Activated naive CD4-positive, alpha-beta T cell treated with anti-CD3 and anti-CD28 coated beads, Interleukin-2, amount 10 ng/mL, durations not matched to agents 7 days and 5 days (primary cell): Measurements from ENCODE around the gene PATL1.
"Not testable (repeated sequence)": the region's sequence is repeated elsewhere in the genome, so short reads cannot be mapped to it uniquely, and the experiment has no call there.

ENCODE experiments used
- CTCF ChIA-PET: fragments of 350-600 bp; sonication (Branson Sonifier 250); formaldehyde crosslinking; loops from one replicate; lab custom pipeline; 2021; ENCODE audit warnings: antibody characterized with exemption; lab: Charles Lee
- DNase-seq: peaks from one replicate; pipeline ENCODE4 v3.0.0-alpha.2; 2020
- H3K27ac Mint-ChIP-seq: one replicate; pipeline ENCODE4 v1.8.0; 2021; ENCODE audit warnings: mild to moderate bottlenecking, moderate library complexity, mixed read lengths
- H3K27me3 Mint-ChIP-seq: one replicate; pipeline ENCODE4 v1.8.0; 2021; ENCODE audit warnings: mild to moderate bottlenecking, mixed read lengths
- H3K36me3 Mint-ChIP-seq: one replicate; pipeline ENCODE4 v1.8.0; 2021; ENCODE audit warnings: mixed read lengths
- H3K4me1 Mint-ChIP-seq: one replicate; pipeline ENCODE4 v1.8.0; 2021; ENCODE audit warnings: mixed read lengths
- H3K4me3 Mint-ChIP-seq: one replicate; pipeline ENCODE4 v1.8.0; 2021; ENCODE audit warnings: mild to moderate bottlenecking, moderate library complexity, mixed read lengths
- H3K9me3 Mint-ChIP-seq: one replicate; pipeline ENCODE4 v1.8.0; 2021; ENCODE audit warnings: mixed read lengths

Gene PATL1

DNA sequence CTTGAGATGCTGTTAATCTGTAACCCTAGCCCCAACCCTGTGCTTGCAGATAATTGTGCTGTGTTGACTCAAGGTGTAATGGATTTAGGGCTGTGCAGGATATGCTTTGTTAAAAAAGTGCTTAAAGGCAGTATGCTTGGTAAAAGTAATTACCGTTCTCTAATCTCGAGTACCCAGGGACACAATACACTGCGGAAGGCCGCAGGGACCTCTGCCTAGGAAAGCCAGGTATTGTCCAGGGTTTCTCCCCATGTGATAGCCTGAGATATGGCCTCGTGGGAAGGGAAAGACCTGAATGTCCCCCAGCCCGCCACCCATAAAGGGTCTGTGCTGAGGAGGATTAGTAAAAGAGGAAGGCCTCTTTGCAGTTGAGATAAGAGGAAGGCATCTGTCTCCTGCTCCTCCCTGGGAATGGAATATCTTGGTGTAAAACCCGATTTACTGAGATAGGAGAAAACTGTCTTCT, 12.5 kb upstream of the PATL1 start:
- H3K27ac Mint-ChIP-seq, H3K4me3 Mint-ChIP-seq, DNase-seq, H3K9me3 Mint-ChIP-seq, H3K36me3 Mint-ChIP-seq, H3K4me1 Mint-ChIP-seq: not testable (repeated sequence)
- peaks cover 30% of the 10 kb centered on the region for H3K27me3 Mint-ChIP-seq
- CTCF ChIA-PET: interaction anchor here (1.0 kb wide), 1 partner anchor 88 kb away, joined by 3 read pairs; no protein-coding TSS in a partner anchor

DNA sequence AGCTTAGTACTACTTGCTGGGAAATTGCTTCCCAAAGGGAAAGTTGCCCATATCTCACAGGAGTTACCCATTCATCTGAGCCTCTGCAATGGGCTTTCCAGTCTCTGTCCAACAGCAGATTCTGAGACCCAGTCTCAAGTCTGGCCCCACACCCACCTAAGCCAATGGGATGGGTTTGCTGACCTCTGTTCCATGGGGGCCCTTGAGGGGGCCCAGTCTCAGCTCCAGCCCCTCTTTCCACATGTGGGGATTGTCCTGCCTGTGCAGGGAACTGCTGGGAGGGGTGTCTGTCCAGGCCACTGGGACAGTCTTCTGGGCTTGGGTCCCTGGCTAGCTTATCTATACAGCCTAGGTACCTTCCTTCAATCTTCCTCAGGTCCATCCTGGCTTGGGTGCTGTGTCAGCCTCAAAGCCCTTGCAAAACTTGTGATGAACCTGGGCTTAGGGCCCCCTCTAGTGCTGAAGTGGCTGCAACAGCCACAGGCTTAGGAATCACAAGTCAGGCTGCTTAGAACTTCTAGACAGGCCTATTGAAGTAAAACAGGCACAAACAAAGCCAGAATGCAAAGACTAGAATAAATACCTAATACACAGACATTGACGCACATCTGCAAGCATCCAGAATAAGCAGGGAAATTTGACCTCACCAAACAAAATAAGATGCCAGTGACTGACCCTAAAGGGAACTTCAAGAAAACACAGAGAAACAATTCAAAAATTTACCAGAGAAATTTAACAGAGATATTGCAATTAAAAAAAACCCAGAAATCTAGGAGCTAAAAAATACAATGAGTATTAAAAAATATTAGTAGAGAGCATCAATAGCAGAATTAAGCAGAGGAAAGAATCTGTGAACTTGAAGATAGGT, 11.7 kb upstream of the PATL1 start:
- H3K9me3 Mint-ChIP-seq: no peaks in the 10 kb centered on the region
- H3K36me3 Mint-ChIP-seq: no peaks in the 10 kb centered on the region
- no peaks in the 10 kb centered on the region for H3K4me1 Mint-ChIP-seq
- peak; percentile 77 for DNase-seq
- no peak overlapping the region for H3K4me3 Mint-ChIP-seq
- no peak overlapping the region for H3K27ac Mint-ChIP-seq
- CTCF ChIA-PET: interaction anchor here (0.9 to 1.1 kb wide), 4 partner anchors 10 to 144 kb away, joined by 3 to 5 read pairs (median 4); no protein-coding TSS in a partner anchor
- H3K27me3 Mint-ChIP-seq: peaks cover 28% of the 10 kb centered on the region

DNA sequence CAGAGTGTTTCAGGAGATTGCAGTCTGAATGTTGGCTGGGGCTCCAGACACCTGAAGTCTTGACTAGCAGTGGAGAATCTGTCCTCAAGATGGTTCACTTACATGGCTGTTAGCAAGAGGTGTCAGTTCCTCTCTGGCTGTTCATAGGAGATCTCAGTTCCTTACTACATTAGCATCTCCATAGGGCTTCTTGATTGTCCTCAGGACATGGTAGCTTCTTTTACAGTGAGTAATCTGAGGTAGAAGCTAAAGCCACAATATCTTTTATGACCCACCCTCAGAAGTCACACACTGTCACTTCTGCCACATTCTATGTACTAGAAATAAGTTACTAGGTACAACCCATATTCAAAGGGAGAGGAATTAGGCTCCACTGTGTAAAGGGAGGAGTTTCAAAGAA, 10.5 kb upstream of the PATL1 start:
- DNase-seq: no peak
- no peaks in the 10 kb centered on the region for H3K36me3 Mint-ChIP-seq
- H3K27me3 Mint-ChIP-seq: peaks cover 26% of the 10 kb centered on the region
- H3K9me3 Mint-ChIP-seq: no peaks in the 10 kb centered on the region
- CTCF ChIA-PET: interaction anchor here (0.7 to 1.1 kb wide), 3 partner anchors 9 to 121 kb away, joined by 3 to 4 read pairs (median 3); no protein-coding TSS in a partner anchor
- no peak overlapping the region for H3K27ac Mint-ChIP-seq
- H3K4me3 Mint-ChIP-seq: no peak overlapping the region
- H3K4me1 Mint-ChIP-seq: no peaks in the 10 kb centered on the region

DNA sequence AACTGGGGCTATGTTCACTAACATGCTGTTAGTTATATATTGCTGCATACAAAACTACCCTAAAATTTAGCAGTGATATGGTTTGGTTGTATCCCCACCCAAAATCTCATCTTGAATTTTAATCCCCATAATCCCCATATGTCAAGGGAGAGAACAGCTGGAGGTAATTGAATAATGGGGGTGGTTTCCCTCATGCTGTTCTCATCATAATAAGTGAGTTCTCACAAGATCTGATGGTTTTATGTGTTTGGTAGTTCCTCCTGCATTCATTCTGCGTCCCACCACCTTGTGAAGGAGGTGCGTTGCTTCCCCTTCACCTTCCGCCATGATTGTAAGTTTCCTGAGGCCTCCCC, 10.0 kb upstream of the PATL1 start:
- no peak for DNase-seq
- Mint-ChIP-seq H3K27me3 (peaks cover 26% of the 10 kb centered on the region), H3K4me3 (no peak overlapping the region), H3K9me3 (no peaks in the 10 kb centered on the region), H3K36me3 (no peaks in the 10 kb centered on the region), H3K27ac (no peak overlapping the region), H3K4me1 (no peaks in the 10 kb centered on the region)
- CTCF ChIA-PET: interaction anchor here (0.7 kb wide), 1 partner anchor 122 kb away, joined by 3 read pairs; no protein-coding TSS in a partner anchor

DNA sequence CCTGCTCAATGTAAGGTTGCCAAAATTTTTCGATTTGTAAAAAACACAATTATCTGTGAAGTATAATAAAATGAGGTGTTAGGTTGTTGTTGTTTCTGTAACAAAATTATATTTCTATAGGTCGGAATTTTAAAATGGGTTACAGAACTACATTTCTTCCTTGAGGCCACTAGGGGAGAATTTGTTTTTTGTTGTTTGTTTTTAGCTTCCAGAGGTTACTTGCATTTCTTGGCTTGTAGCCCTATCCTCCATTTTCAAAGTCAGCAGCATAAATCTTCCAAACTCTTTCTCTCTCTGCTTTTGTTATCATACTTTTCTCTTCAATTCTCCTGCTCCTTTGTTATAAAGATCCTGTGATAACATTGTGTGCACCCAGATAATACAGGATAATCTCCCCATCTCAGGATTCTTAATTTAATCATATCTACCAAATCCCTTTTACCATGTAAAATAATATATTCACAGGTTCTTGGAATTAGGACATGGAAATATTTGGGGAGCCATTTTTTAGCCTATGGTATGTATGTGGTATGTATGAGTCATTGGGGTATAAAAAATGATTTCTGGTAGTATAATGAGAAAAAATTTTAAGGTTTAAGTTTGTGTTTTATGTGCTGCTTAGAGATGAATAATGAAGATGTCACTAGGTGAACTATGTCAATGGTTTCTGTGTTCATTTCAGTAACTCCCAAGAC, 9.4 kb upstream of the PATL1 start:
- Mint-ChIP-seq H3K4me3 (no peak overlapping the region), H3K27me3 (peaks cover 21% of the 10 kb centered on the region), H3K4me1 (no peaks in the 10 kb centered on the region), H3K9me3 (no peaks in the 10 kb centered on the region), H3K27ac (no peak overlapping the region), H3K36me3 (no peaks in the 10 kb centered on the region)
- DNase-seq: no peak
- CTCF ChIA-PET: no interaction called here

DNA sequence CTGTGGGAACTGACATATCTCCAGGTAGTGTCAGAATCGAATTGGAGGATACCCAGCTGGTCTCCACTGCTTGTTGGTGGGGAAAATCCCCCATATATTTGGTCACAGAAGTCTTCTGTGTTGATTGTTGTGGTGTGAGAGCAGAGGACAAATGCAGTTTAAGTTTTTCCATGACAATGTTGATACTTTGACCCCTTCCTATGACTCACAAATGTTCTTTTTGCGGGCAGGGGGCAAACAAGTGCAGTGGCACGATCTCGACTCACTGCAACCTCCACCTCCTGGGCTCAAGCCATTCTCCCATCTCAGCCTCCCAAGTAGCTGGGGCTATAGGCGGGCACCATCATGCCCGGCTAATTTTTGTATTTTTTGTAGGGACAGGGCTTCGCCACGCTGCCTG, 7.4 kb upstream of the PATL1 start:
- CTCF ChIA-PET: interaction anchor here (0.6 to 1.7 kb wide), 3 partner anchors 44 to 589 kb away, joined by 3 to 4 read pairs (median 3); no protein-coding TSS in a partner anchor
- no peaks in the 10 kb centered on the region for H3K4me1 Mint-ChIP-seq
- no peak overlapping the region for H3K27ac Mint-ChIP-seq
- H3K4me3 Mint-ChIP-seq: no peak overlapping the region
- DNase-seq: no peak
- H3K9me3 Mint-ChIP-seq: no peaks in the 10 kb centered on the region
- no peaks in the 10 kb centered on the region for H3K36me3 Mint-ChIP-seq
- peaks cover 15% of the 10 kb centered on the region for H3K27me3 Mint-ChIP-seq

DNA sequence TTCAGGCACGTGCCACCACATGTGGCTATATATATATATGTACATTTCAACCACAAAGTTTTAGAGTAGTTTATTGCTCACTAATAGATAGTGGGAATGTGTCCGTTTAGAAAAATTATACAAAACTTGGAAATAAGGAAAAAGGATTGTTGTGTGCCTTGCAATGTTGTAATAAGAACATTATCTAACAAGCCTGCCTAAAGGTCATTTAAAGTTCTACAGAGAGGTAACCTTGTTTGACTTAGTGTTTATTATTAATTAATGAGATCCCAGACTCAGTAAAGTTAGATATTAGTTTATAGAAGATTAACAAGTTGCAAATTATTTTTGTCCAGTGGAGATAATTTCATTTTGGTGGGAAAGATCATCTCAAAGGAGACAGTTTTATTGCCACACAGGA, 5.5 kb upstream of the PATL1 start:
- Mint-ChIP-seq H3K4me3 (no peak overlapping the region), H3K27me3 (peaks cover 5% of the 10 kb centered on the region), H3K27ac (no peak overlapping the region), H3K9me3 (no peaks in the 10 kb centered on the region), H3K4me1 (peaks cover 10% of the 10 kb centered on the region), H3K36me3 (no peaks in the 10 kb centered on the region)
- CTCF ChIA-PET: interaction anchor here (1.2 to 1.4 kb wide), 2 partner anchors 125 to 245 kb away, joined by 3 to 4 read pairs; no protein-coding TSS in a partner anchor
- DNase-seq: no peak

DNA sequence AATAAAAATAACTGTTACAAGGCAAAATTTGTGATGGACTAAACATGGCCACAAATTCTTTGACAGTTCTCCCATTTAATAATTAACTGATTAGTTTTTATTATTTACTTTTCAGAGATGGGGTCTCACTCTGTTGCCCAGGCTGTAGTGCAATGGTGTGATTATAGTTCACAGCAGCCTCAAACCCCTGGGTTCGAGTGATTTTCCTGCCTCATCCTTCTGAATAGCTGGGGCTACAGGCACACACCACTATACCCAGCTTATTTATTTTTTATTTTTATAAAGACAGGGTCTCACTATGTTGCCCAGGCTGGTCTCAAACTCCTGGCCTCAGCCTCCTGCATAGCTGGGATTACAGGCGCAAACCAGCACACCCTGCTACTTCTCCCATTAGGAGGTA, 4.5 kb upstream of the PATL1 start:
- Mint-ChIP-seq H3K36me3 (no peaks in the 10 kb centered on the region), H3K27ac (no peak overlapping the region), H3K4me3 (no peak overlapping the region), H3K4me1 (peaks cover 12% of the 10 kb centered on the region), H3K9me3 (no peaks in the 10 kb centered on the region), H3K27me3 (no peaks in the 10 kb centered on the region)
- CTCF ChIA-PET: interaction anchor here (1.2 to 1.4 kb wide), 2 partner anchors 124 to 246 kb away, joined by 3 to 4 read pairs; no protein-coding TSS in a partner anchor
- DNase-seq: no peak

DNA sequence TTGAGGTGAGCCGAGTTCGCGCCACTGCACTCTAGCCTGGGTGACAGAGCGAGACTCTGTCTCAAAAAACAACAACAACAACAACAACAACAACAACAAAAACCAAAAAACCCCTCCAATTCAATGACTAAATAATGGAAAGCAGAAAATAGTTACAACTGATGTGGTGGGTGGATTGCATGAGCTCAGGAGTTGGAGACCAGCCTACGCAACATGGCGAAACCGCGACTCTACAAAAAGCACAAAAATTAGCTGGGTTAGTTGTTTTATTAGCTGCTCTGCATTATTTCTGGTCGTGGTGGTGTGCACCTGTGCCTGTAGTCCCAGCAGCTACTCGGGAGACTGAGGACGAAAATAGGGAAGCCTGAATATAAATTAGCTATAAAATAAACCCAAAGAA, 2.6 kb upstream of the PATL1 start:
- peaks cover 29% of the 10 kb centered on the region for H3K4me1 Mint-ChIP-seq
- no peak for DNase-seq
- CTCF ChIA-PET: no interaction called here
- H3K4me3 Mint-ChIP-seq: no peak overlapping the region
- no peak overlapping the region for H3K27ac Mint-ChIP-seq
- peaks cover 9% of the 10 kb centered on the region for H3K36me3 Mint-ChIP-seq
- no peaks in the 10 kb centered on the region for H3K27me3 Mint-ChIP-seq
- H3K9me3 Mint-ChIP-seq: no peaks in the 10 kb centered on the region

DNA sequence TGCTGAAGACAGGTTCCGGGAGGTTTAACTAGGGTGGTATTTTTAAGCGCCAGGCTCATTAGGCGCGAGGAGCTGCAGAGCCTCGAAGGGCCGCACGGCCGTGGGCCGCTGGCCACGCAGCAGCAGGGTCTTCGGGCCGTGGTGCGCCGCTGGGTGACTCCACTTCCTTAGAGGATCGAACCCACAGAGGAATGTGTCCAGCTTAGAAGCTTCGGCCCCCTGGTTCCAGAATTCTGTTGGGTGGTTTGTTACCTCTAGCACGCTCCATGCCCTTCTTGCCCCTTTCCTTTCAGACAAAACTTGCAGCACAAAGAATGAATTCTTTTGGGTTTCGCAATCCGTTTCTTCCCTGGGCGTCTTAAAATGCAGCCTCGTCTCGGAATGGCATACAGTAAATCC, 773 bp upstream of the PATL1 start:
- H3K9me3 Mint-ChIP-seq: no peaks in the 10 kb centered on the region
- H3K27ac Mint-ChIP-seq: peak overlapping the region; percentile 100
- no peak for DNase-seq
- H3K36me3 Mint-ChIP-seq: peaks cover 23% of the 10 kb centered on the region
- peak overlapping the region; percentile 94 for H3K4me3 Mint-ChIP-seq
- peaks cover 41% of the 10 kb centered on the region for H3K4me1 Mint-ChIP-seq
- CTCF ChIA-PET: interaction anchor here (0.7 to 1.4 kb wide), 5 partner anchors 10 to 132 kb away, joined by 3 to 4 read pairs (median 4); partner anchors contain the start of gene STX3
- H3K27me3 Mint-ChIP-seq: no peaks in the 10 kb centered on the region

DNA sequence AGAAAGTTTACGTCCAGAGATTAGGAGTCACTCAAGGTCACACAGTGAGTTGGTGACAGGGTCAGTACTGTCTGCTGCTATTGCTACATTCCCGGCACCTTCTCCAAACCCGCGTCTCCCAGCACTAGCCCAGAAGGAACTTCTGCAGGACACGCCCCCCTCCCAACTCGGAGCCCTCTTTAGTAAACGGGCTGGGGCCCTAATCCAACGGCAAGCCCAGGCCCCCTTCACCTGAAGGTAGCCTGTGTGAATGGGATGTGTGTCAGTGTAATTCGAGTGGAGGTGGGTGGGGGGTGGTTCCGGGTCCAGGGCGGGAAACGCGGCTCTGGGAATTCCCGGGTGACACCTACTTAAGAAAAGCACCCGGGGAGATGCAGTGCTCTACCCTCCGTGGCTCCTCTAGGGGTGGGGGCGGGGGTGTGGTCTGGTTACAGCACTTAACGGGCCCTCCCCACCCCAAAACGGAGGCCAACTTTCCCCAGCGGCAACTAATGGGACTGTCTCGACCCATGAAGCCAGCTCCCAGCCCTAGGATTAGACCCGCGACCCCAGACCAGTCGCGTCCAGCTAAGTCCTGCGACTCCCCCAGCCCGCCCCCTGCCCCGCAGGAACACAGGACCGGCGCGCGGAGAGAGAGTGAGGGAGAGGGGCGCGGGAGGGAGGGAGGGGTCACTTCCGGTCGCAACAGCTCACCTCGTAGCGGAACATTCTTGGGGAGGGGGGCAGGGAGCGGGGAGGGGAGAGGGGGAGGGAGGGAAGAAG, 468 bp downstream of the PATL1 start:
- peak; percentile 76 for DNase-seq
- Mint-ChIP-seq H3K4me1 (peaks cover 47% of the 10 kb centered on the region), H3K36me3 (peaks cover 27% of the 10 kb centered on the region), H3K4me3 (peak overlapping the region; percentile 87), H3K27ac (peak overlapping the region; percentile 94), H3K27me3 (no peaks in the 10 kb centered on the region), H3K9me3 (no peaks in the 10 kb centered on the region)
- CTCF ChIA-PET: interaction anchor here (0.8 to 1.4 kb wide), 3 partner anchors 86 to 497 kb away, joined by 3 to 4 read pairs (median 3); partner anchors contain the start of genes DTX4 and STX3

DNA sequence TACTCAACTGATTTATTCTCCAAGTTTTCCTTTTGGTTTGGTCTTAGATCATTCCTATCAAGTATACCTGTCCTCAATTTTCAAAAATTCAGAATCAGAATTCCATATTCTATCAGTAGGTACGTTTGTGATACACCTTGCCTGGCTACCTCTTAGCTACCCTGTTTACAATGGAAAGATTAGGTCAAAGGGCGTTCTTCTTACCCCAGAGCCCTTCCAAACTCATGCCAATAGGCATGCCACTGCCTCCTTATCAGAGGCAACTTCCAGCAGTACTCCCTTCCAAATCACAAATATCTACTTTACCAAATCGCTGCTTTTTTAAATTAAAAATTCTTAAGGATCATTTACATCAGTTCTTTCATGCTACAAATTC, 1.0 kb downstream of the PATL1 start:
- H3K4me3 Mint-ChIP-seq: peak overlapping the region; percentile 87
- CTCF ChIA-PET: no interaction called here
- peaks cover 31% of the 10 kb centered on the region for H3K36me3 Mint-ChIP-seq
- no peak for DNase-seq
- H3K4me1 Mint-ChIP-seq: peaks cover 51% of the 10 kb centered on the region
- H3K9me3 Mint-ChIP-seq: no peaks in the 10 kb centered on the region
- H3K27me3 Mint-ChIP-seq: no peaks in the 10 kb centered on the region
- peak overlapping the region; percentile 94 for H3K27ac Mint-ChIP-seq

DNA sequence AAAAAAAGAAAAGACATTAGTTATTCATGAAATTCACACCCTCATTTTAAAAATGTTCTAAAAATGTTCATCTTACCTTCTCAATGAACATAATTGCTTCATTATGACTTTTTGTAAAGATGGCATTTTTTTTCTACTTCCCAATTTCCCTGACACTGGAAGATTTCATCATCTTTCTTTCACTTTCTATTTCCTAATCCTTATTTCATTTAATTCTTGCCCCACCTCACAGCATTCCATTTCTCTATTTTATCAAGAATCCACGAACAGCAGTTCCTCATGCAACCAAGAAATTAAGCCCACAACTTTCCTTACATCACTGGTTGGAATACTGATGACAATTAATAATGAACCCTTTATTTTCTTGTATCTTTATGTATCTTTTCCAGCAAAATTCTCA, 1.9 kb downstream of the PATL1 start:
- Mint-ChIP-seq H3K27me3 (no peaks in the 10 kb centered on the region), H3K9me3 (no peaks in the 10 kb centered on the region), H3K27ac (peak overlapping the region; percentile 11), H3K36me3 (peaks cover 33% of the 10 kb centered on the region), H3K4me1 (peaks cover 51% of the 10 kb centered on the region), H3K4me3 (peak overlapping the region; percentile 87)
- DNase-seq: no peak
- CTCF ChIA-PET: no interaction called here

DNA sequence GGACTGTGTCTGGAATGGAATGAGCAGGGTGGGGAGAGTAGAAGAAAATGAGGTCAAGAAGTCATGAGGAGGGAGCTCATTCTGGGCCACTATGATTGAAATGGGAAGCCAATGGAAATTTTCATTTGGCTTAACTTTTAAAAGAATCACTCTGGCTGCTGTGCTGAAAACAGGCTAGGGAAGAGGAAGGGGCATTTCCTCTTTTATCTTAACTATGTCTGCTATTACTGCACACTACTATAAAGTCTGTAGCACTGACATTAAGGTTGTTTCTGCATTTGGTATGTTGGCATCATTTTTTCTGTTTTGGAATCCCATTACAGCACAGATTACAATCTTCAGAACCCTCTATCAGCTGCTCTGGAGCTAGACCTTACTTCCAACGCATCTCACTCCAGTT, 8.2 kb downstream of the PATL1 start:
- Mint-ChIP-seq H3K9me3 (no peaks in the 10 kb centered on the region), H3K36me3 (peaks cover 56% of the 10 kb centered on the region), H3K4me1 (peaks cover 29% of the 10 kb centered on the region), H3K27me3 (no peaks in the 10 kb centered on the region), H3K27ac (no peak overlapping the region), H3K4me3 (no peak overlapping the region)
- DNase-seq: no peak
- CTCF ChIA-PET: no interaction called here
